Osteoblast (primary cell): Measurements from ENCODE around the gene DNAH17. TPM values are rescaled to one million over a fixed set of nuclear protein-coding genes. Genes with fewer than 3 reads are reported as not detected.
A peak's percentile ranks its signal among the peaks of the same experiment; 100 is the strongest.

Source experiments
- DNase-seq: peaks from one replicate; pipeline ENCODE4 v3.0.0; 2011; ENCODE audit warnings: low spot score, mixed read lengths; ENCODE audit not compliant: insufficient read length; ENCODE audit errors: missing footprints
- H2AFZ ChIP-seq: 2 replicates; pipeline ENCODE4 v1.6.0; 2011; ENCODE audit warnings: mild to moderate bottlenecking, low read length
- H3K27ac ChIP-seq: 2 replicates; pipeline ENCODE4 v1.5.1; 2011; ENCODE audit warnings: mild to moderate bottlenecking, low read depth, low read length, moderate library complexity
- H3K27me3 ChIP-seq: 2 replicates; pipeline ENCODE4 v1.6.0; 2012; ENCODE audit warnings: mild to moderate bottlenecking, control low read depth, inconsistent platforms, low read length, moderate library complexity; ENCODE audit not compliant: insufficient read depth
- H3K36me3 ChIP-seq: 2 replicates; pipeline ENCODE4 v1.5.1; 2011; ENCODE audit warnings: mild to moderate bottlenecking, low read length, control low read depth, moderate library complexity; ENCODE audit not compliant: insufficient read depth
- H3K4me1 ChIP-seq: 2 replicates; pipeline ENCODE4 v1.5.1; 2011; ENCODE audit warnings: mild to moderate bottlenecking, low read length, control low read depth, moderate library complexity; ENCODE audit not compliant: insufficient read depth
- H3K4me2 ChIP-seq: 2 replicates; pipeline ENCODE4 v1.6.0; 2011; ENCODE audit warnings: mild to moderate bottlenecking, low read length; ENCODE audit not compliant: insufficient read depth
- H3K4me3 ChIP-seq: fragments of 200-600 bp; sonication (generic); 3 replicates; pipeline ENCODE4 v1.5.1; 2012; ENCODE audit warnings: mild to moderate bottlenecking, low read length, inconsistent platforms; ENCODE audit not compliant: insufficient read depth
- H3K79me2 ChIP-seq: 2 replicates; pipeline ENCODE4 v1.6.0; 2012; ENCODE audit warnings: mild to moderate bottlenecking, low read length, control low read depth, inconsistent platforms; ENCODE audit not compliant: insufficient read depth
- H3K9me3 ChIP-seq: 2 replicates; pipeline ENCODE4 v1.5.1; 2011; ENCODE audit warnings: low read depth, low read length, control low read depth
- H4K20me1 ChIP-seq: 2 replicates; pipeline ENCODE4 v1.6.0; 2012; ENCODE audit warnings: mild to moderate bottlenecking, low read length, control low read depth; ENCODE audit not compliant: insufficient read depth
- total RNA-seq: library from RNA; depleted of rRNA; stranded (reverse); fragments of >200 nt; gene quantifications from 2 replicates; pipeline ENCODE4 v1.2.3, GENCODE V29; 2012
- TF ChIP-seq, protein P1 (sequence below): IDR thresholded peaks from 2 replicates; pipeline ENCODE4 v1.5.1; 2011; ENCODE audit warnings: mild to moderate bottlenecking, low read depth, low read length, moderate library complexity; ENCODE audit errors: extremely low read depth

Gene DNAH17
- total RNA-seq, 1 donor = under 0.01 TPM

DNA sequence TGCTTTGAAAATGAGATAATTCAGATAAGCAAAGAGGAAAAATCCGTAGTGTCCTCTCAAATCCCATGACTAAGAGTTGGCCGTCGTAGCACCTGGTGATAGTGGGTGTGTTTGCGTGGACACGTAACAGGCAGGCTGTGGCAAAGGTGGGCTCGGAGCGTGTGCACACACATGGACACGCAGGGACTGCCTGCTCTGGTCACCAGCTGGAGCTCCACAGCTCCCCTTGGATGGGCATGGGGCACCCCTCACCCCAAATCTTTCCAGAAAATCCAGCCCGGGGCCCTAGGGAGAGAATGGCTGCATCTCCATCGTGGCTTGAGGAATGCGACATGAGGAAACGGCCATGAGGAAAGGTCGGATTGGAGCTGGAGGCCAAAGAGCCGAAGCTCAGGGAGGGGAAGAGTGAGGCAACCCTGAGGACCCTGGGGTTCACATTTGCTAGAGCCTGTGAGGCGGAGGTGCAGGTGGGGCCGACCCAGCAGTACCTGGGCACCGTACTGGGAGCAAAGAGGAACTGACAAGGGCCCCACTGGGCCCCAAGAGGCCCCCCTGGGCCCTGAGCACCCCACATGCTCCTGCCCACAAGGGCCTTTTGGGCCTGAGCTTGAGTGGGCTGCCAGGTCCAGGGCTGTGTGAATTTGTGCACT is 51.6 kb downstream of the DNAH17 start:
- Histone ChIP-seq H3K9me3 (no peaks in the 10 kb centered on the region), H3K27ac (no peak overlapping the region), H2AFZ (no peak overlapping the region)

DNA sequence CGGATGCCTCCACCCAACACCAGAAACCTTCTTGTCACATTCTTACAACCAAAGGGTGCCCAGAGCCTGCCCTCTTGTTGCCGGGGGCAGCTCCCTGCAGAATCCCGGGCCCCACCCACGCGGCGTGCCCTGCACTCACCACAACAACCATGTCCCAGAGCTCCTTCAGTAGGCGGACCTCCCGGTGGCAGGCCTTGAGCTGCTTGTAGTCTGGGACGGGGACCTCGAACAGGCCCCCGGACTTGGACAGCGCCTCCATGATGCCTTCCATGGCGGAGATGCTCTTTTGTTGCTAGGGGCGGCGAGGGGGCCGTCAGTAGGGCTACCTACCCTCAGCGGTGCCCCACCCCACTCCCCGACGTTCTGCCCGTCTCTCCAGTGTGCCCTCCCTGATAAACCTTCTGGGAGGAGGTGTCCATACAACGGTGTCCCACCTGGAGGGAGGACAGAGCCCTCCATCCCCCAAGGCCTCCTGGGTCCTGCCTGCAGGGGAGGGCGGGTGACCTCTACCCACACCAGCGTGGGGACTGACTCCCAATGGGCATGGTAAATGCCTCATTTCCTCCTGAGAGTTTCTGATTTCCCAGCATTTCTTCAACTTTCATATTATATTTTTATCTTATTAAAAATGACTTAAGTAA is 52.2 kb downstream of the DNAH17 start:
- no peaks in the 10 kb centered on the region for H3K27me3 ChIP-seq
- no peak overlapping the region for H3K4me2 ChIP-seq
- peak; percentile 62 for DNase-seq
- no peak overlapping the region for H3K27ac ChIP-seq
- H2AFZ ChIP-seq = no peak overlapping the region
- no peaks in the 10 kb centered on the region for H3K79me2 ChIP-seq
- no peaks in the 10 kb centered on the region for H3K9me3 ChIP-seq
- H3K4me3 ChIP-seq = no peak overlapping the region
- TF ChIP-seq, protein P1, sequence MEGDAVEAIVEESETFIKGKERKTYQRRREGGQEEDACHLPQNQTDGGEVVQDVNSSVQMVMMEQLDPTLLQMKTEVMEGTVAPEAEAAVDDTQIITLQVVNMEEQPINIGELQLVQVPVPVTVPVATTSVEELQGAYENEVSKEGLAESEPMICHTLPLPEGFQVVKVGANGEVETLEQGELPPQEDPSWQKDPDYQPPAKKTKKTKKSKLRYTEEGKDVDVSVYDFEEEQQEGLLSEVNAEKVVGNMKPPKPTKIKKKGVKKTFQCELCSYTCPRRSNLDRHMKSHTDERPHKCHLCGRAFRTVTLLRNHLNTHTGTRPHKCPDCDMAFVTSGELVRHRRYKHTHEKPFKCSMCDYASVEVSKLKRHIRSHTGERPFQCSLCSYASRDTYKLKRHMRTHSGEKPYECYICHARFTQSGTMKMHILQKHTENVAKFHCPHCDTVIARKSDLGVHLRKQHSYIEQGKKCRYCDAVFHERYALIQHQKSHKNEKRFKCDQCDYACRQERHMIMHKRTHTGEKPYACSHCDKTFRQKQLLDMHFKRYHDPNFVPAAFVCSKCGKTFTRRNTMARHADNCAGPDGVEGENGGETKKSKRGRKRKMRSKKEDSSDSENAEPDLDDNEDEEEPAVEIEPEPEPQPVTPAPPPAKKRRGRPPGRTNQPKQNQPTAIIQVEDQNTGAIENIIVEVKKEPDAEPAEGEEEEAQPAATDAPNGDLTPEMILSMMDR = no peak
- H3K4me1 ChIP-seq = no peaks in the 10 kb centered on the region
- no peaks in the 10 kb centered on the region for H4K20me1 ChIP-seq
- no peaks in the 10 kb centered on the region for H3K36me3 ChIP-seq

More for the DNA sequence above, 51.6 kb downstream of the DNAH17 start:
- peak; percentile 69 for DNase-seq
- no peak overlapping the region for H3K4me2 ChIP-seq
- H3K79me2 ChIP-seq = no peaks in the 10 kb centered on the region
- no peak overlapping the region for H3K4me3 ChIP-seq
- no peaks in the 10 kb centered on the region for H3K4me1 ChIP-seq
- TF ChIP-seq, protein P1 = no peak
- no peaks in the 10 kb centered on the region for H3K36me3 ChIP-seq
- H3K27me3 ChIP-seq = no peaks in the 10 kb centered on the region
- no peaks in the 10 kb centered on the region for H4K20me1 ChIP-seq

DNA sequence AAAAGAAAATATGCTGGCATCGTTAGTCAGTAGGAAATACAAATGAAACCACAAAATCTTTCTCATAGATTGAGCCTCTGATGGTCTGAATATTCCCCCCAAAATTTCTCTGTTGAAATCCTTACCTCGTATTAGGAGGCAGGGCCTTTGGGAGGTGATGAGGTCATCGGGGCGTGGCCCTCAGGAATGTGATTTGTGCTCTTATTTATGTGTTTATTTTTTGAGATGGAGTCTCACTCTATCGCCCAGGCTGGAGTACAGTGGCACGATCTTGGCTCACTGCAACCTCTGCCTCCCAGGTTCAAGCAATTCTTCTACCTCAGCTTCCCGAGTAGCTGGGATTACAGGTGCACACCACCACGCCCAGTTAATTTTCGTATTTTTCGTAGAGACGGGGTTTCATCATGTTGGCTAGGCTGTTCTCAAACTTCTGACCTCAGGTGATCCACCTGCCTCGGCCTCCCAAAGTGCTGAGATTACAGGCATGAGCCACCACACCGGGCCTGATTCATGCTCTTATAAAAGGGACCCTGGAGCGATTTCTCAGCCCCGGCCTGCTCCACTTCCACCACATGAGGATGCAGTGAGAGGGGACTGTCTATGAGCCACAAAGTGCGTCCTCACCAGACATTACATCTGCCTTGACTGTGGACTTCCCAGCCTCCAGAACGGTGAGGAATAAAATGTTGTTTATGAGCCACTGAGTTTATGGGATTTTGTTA is 53.1 kb downstream of the DNAH17 start:
- TF ChIP-seq, protein P1 = no peak
- peak; percentile 22 for DNase-seq
- no peak overlapping the region for H3K4me2 ChIP-seq
- H3K36me3 ChIP-seq = no peaks in the 10 kb centered on the region
- H4K20me1 ChIP-seq = no peaks in the 10 kb centered on the region
- no peaks in the 10 kb centered on the region for H3K27me3 ChIP-seq
- no peak overlapping the region for H3K27ac ChIP-seq
- H3K4me1 ChIP-seq = no peaks in the 10 kb centered on the region
- no peak overlapping the region for H2AFZ ChIP-seq
- no peaks in the 10 kb centered on the region for H3K9me3 ChIP-seq
- H3K79me2 ChIP-seq = no peaks in the 10 kb centered on the region
- H3K4me3 ChIP-seq = no peak overlapping the region
